ENCODE data around the gene DHRSX.
"Not testable (repeated sequence)": the region's sequence is repeated elsewhere in the genome, so short reads cannot be mapped to it uniquely, and the experiment has no call there.

DHRSX gene

DNA sequence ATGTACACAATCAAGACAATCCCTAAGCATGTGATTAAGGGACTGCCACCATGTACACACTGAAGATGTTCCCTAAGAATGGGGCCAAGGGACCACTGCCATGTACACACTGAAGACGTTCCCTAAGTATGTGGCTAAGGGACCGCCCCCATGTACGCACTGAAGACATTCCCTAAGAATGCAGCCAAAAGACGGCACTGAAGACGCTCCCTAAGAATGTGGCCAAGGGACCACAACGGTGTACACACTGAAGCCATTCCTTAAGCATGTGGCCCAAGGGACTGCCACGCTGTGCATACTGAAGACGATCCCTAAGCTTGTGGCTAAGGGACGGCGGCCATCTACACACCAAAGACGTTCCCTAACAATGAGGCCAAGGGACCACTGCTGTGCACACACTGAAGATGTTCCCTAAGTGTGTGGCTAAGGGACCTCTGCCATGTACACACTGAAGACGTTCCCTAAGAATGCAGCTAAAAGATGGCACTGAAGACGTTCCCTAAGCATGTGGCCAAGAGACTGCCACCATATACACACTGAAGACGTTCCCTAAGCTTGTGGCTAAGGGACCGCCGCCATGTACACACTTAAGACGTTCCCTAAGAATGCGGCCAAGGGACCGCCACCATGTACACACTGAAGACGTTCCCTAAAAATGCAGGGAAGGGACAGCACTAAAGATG lies 26.4 kb downstream of the DHRSX start:
- DNase-seq = no peak

DNA sequence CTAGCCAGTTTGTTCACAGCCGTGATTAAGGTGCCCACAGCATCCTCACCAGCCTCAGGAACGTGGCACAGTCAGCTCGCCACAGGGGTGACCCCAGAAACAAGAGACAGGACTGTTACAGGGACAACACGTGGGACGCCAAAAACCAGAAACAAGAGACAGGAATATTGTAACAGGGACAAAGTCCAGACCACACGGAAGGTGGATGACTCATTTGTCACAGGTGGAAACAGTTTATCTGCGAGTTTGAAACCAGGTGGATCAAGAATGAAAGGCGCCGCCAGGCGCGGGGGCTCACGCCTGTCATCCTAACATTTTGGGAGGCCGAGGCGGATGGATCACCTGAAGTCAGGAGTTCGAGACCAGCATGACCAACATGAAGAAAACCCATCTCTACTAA lies 27.7 kb downstream of the DHRSX start:
- not testable (repeated sequence) for DNase-seq

DNA sequence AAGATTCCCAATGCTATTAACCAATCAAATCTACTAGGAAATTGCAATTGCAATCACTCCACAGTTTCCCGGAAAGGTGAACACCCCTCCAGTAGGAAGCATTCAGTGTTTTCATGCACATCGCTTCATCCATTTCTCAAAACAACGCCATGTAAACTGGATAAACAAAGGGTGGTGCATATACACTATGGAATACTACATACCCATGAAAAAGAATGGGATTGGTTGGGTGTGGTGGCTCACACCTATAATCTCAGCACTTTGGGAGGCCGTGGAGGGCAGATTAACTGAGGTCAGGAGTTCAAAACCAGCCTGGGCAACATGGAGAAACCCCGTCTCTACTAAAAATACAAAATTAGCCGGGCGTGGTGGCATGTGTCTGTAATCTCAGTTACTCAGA lies 29.1 kb downstream of the DHRSX start:
- no peak for DNase-seq

DNA sequence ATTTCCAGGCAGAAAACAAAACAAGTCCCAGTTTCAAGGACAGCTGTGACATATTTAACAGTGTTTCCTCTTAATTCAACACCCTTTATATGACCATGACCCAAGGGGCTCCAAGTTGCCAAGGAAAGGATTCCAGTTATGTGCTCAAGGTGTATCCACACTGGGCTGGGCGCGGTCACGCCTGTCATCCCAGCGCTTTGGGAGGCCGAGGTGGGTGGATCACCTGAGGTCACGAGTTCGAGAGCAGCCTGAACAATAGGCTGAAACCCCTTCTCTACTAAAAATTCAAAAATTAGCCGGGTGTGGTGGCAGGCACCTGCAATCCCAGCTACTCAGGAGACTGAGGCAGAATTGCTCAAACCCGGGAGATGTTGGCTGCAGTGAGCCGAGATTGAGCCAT lies 29.6 kb downstream of the DHRSX start:
- not testable (repeated sequence) for DNase-seq

DNA sequence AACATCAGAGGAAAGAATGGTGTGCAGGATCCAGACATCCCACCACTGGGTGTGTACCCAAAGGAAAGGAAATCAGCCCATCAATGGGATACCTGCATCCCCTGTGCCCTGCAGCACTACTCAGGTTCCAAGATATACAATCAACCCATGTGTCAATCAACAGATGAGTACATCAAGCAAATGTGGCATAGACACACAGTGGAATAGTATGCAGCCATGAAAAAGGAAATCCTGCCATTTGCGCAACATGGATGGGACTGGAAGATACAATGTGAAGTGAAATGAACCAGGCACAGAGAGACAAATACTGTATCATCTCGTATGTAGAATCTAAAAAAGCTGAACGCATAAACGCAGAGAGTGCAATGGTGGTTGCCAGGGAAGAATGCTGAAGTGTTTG lies 30.9 kb downstream of the DHRSX start:
- DNase-seq = not testable (repeated sequence)

DNA sequence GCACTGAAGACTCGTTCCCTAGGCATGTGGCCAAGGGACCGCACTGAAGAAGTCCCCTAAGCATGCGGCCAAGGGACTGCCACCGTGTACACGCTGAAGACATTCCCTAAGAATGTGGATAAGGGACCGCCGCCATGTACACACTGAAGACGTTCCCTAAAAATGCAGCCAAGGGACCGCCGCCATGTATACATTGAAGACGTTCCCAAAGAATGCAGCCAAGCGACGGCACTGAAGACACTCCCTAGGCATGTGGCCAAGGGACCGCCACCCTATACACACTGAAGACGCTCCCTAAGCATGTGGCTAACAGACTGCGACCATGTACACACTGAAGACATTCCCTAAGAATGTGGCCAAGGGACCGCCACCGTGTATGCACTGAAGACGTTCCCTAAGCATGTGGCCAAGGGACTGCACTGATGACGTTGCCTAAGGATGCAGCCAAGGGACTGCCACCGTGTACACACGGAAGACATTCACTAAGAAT lies 31.5 kb downstream of the DHRSX start:
- no peak for DNase-seq

DNA sequence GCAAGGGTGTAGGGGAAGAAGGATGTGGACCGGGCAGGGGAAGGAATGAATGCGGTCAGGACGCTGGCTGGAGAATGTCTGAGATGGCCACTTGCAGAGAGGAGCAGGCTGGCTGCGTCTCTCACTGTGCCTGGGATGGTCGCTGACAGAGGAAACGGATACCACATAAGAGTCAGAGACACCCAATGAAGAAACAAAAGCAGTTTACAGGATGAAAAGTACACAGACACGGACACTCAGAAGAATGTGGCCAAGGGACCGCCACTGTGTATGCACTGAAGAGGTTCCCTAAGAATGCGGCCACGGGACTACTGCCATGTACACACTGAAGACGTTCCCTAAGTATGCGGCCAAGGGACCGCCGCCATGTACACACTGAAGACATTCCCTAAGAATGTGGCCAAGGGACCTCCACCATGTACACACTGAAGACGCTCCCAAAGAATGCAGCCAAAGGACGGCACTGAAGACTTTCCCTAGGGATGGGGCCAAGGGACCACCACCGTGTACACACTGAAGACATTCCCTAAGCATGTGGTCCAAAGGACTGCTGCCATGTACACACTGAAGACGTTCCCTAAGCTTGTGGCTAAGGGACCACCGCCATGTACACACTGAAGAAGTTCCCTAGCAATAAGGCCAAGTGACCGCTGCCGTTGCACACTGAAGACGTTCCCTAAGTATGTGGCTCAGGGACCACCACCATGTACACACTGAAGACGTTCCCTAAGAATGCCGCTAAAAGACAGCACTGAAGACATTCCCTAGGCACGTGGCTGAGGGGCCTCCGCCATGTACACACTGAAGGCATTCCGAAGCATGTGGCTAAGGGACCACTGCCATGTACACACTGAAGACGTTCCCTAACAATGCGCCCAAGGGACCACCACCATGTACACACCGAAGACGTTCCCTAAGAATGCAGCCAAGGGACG lies 32.2 kb downstream of the DHRSX start:
- DNase-seq = no peak

DNA sequence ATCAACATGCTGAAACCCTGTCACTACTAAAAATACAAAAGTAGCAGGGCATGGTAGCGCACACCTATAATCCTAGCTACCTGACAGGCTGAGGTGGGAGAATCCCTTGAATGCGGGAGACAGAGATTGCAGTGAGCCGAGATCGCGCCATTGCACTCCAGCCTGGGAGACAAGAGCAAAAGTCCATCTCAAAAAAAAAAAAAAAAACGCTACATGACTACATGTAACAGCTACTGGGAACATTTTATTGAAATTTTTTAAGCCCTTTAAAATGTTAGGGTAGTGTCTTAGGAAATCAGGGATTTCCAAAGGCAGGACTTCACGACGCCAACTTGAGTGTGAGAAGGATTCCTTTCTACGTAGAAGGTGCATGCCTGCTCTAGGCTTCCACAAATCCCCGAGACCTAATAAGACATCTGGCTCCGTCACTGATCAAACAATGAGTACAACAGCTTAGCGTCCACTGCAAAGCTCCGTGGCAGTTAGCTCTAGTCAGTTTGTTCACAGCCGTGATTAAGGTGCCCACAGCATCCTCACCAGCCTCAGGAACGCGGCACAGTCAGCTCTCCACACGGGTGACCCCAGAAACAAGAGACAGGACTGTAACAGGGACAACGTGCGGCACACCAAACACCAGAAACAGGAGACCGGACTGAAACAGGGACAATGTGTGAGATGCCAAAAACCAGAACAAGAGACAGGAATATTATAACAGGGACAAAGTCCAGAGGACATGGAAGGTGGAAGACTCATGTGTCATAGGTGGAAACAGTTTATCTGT lies 33.7 kb downstream of the DHRSX start:
- DNase-seq = no peak

DNA sequence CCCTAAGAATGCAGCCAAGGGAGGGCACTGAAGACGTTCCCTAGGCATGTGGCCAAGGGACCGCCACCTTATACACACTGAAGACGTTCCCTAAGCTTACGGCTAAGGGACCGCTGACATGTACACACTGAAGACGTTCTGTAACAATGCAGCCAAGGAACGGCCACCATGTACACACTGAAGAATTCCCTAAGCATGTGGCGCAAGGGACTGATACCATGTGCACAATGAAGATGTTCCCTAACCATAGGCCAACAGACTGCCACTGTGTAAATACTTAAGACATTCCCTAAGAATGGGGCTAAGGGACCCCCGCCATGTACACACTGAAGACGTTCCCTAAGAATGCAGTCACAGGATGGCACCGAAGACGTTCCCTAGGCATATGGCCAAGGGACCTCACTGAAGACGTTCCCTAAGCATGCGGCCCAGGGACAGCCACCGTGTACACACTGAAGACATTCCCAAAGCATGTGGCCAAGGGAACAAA lies 36.1 kb downstream of the DHRSX start:
- DNase-seq = no peak

DNA sequence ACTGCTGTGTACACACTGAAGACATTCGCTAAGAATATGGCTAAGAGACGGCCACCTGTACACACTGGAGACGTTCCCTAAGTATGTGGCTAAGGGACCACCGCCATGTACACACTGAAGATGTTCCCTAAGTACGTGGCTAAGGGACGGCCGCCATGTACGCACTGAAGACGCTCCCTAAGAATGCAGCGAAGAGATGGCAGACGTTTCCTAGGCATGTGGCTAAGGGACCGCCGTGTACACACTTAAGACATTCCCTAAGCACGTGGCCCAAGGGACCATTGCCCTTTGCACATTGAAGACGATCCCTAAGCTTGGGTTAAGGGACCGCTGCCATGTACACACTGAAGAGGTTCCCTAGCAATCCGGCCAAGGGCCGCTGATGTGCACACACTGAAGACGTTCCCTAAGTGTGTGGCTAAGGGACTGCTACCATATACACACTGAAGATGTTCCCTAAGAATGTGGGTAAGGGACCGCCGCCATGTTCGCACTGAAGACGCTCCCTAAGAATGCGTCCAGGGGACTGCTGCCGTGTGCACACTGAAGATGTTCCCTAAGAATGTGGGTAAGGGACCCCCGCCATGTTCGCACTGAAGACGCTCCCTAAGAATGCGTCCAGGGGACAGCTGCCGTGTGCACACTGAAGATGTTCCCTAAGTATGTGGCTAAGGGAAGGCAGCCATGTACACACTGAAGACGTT lies 36.7 kb downstream of the DHRSX start:
- no peak for DNase-seq

DNA sequence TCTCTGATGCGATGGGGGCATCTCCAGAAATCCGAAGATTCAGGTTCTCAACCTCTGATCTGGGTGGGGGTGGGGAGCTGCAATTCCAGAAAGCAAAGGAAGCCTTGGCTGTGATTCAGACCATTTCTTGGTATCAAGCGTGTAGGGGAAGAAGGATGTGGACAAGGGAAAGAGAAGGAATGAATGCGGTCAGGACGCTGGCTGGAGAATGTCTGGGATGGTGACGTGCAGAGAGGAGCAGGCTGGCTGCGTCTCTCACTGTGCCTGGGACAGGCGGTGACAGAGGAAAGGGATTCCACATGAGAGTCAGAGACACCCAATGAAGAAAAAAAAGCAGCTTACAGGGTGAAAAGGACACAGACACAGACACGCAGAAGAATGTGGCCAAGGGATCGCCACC lies 37.3 kb downstream of the DHRSX start:
- not testable (repeated sequence) for DNase-seq

DNA sequence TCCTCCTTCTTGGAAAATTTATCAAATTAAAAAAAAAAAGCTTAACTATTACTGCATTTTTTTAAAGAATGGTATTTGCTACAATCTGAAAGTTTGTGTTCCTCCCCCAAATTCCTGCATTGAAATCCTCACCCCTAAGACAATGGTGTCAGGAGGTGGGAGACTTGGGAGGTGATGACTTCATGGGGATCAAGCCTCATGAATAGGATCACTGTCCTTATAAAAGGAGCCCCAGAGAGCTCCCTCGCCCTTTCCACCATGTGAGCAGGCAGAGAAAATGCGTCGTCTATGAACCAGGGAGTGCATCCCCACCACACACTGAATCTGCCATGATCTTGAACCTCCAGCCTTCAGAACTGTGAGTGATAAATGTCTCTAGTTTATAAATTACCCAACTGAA lies 38.0 kb downstream of the DHRSX start:
- no peak for DNase-seq

DNA sequence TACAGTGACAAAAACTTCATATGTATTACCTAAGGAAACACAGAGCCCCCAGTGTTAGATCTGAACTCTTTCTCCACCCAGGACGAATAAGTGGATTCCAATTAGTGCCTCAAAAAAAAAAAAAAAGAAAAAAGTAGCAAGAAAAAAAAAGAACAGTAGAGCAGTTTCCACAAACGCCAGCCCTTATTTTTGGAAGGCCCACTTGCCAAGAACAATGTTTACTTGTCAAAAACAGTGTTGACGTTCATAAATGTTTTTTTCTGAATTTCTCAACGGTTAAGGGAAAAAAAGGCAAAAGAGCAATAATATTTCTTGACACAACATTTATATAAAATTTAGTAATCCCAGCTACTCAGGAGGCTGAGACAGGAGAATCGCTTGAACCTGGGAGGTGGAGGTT lies 38.7 kb downstream of the DHRSX start:
- no peak for DNase-seq

DNA sequence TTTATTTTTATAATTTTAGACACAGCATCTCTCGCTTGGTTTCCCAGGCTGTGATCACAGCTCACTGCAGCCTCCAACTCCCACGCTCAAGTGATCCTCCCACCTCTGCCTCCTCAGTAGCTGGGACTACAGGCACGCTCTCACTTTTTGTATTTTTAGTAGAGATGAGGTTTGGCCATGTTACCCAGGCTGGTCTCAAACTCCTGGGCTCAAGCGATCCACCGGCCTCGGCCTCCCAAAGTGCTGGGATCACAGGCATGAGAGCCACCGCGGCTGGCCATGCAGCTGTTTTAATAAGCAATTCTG lies 39.1 kb downstream of the DHRSX start:
- no peak for DNase-seq

DNA sequence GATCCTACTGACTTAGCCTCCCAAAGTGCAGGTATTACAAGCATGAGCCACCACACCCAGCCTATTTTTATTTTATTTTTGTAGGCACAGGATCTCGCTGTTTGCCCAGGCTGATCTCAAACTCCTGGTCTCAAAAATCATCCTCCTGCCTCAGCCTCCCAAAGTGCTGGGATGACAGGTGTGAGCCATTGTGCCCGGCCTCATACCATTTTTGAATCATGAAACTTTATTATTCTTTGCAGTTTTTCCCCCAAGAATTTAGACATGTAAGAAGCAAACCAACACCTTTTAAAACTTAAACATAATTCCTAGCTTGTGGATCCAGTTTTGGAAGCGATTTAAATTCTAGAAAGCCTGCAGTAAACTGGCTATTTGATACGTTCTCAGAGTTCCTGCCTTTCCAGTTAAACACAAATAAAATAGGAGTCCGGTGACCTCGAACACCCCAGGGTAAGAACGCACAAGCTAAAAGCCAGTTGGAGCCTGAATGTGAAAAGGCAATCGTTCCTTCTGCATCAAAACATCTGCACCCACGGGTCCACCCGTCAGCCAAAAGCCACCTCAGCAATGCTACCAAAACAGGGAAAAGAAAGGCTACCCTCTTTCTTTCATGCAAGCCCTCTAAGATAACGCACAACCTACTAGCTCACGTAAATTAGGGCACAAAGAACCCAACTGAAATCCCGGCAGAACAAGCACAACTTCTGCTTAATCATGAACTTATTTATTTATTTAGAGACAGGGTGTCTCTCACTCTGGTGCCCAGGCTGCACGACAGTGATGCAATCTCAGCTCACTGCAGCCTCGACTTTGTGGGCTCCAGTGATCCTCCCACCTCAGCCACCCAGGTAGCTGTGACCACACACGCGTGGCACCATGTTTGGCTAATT lies 39.7 kb downstream of the DHRSX start:
- DNase-seq = not testable (repeated sequence)

DNA sequence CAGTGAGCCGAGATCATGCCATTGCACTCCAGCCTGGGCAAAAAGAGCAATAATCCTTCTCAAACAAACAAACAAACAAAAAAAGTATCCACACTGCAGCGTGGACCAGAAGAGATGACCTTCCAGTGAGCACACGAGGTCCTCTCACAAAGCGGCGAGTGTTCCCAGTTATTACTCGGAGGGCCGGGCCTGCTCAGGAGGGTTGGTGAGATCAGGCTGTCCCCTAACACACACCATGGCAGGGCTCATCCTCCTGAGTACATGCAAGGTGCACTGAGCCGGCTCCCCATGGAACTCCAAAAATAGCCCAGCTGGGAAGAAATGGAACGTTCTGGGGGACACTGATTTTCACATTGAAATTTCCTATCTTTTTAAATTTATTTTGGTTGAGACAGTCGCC lies 40.7 kb downstream of the DHRSX start:
- DNase-seq = not testable (repeated sequence)

DNA sequence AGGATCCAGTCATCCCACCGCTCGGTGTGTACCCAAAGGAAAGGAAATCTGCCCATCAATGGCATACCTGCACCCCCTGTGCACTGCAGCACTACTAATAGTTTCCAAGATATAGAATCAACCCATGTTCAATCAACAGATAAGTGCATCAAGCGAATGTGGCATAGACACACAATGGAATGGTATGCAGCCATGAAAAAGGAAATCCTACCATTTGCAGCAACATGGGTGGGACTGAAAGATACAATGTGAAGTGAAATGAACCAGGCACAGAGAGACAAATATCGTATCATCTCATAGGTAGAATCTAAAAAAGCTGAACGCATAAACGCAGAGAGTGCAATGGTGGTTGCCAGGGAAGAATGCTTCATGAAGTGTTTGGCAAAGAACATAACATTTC lies 42.5 kb downstream of the DHRSX start:
- DNase-seq = no peak

DNA sequence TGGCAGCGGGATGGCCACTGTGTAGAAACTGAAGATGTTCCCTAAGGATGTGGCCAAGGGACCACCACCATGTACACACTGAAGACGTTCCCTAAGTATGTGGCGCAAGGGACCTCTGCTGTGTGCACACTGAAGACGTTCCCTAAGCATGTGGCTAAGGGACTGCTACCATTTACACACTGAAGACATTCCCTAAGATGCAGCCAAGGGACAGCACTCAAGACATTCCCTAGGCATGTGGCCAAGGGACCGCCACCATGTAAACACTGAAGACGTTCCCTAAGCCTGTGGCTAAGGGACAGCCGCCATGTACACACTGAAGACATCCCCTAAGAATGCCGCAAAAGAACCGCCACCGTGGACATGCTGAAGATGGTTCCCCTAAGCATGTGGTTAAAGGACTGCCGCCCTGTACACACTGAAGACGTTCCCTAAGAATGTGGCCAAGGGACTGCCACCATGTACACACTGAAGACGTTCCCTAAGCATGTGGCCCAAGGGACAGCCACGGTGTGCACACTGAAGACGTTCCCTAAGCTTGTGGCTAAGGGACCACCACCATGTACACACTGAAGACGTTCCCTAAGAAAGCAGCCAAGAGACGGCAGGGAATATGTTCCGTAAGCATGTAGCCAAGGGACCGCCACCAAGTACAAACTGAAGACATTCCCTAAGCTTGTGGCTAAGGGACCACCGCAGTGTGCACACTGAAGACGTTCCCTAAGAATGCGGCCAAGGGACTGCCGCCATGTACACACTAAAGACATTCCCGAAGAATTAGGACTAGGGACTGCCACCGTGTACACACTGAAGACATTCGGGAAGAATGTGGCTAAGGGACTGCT lies 43.3 kb downstream of the DHRSX start:
- no peak for DNase-seq

DNA sequence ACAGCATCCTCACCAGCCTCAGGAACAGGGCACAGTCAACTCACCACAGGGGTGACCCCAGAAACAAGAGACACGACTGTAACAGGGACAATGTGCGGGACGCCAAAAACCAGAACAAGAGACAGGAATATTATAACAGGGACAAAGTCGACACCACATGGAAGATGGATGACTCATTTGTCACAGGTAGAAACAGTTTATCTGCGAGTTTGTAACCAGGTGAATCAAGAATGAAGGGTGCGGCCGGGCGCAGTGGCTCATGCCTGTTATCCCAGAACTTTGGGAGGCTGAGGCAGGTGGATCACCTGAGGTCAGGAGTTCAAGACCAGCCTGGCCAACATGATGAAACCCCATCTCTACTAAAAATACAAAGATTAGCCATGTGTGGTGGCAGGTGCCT lies 44.7 kb downstream of the DHRSX start:
- not testable (repeated sequence) for DNase-seq

DNA sequence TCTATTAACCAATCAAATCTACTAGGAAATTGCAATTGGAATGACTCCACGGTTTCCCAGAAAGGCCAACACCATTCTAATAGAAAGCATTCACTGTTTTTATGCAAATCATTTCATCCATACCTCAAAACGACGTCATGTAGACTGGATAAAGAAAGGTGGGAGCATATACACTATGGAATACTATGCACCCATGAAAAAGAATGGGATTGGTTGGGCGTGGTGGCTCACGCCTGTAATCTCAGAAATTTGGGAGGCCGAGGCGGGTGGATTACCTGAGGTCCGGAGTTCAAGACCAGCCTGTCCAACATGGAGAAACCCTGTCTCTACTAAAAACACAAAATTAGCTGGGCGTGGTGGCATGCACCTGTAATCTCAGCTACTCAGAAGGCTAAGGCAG lies 46.2 kb downstream of the DHRSX start:
- DNase-seq = not testable (repeated sequence)

DNA sequence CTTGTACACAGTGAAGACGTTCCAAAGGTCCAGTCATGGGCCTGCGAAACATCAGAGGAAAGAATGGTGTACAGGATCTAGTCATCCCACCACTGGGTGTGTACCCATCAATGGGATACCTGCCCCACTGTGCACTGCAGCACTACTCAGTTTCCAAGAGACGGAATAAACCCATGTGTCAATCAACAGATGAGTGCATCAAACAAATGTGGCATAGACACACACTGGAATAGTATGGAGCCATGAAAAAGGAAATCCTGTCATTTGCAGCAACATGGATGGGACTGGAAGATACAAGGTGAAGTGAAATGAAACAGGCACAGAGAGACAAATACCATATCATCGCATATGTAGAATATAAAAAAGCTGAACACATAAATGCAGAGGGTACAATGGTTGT lies 48.0 kb downstream of the DHRSX start:
- DNase-seq = no peak

Data from T-helper 9 cell (primary cell).